HG02678 (cell line): Measurements from ENCODE around the gene IGSF23.
"Not testable (repeated sequence)": the region's sequence is repeated elsewhere in the genome, so short reads cannot be mapped to it uniquely, and the experiment has no call there.

Experiments used
- ATAC-seq: cut with Tn5 transposase; IDR thresholded peaks from one replicate; pipeline ENCODE4 v1.9.1; 2021; ENCODE audit warnings: mild to moderate bottlenecking, moderate library complexity; ENCODE audit not compliant: unreplicated experiment

Gene IGSF23

GRCh38 chr19:44587963-44588770, 25.2 kb upstream of the IGSF23 start:
- no peak for ATAC-seq

- no peak for ATAC-seq
Observed at GRCh38 chr19:44588771-44589112, 24.6 kb upstream of the IGSF23 start.

GRCh38 chr19:44590245-44591059, 22.9 kb upstream of the IGSF23 start:
- ATAC-seq = no peak

- ATAC-seq = not testable (repeated sequence)
Observed at GRCh38 chr19:44591340-44591993, 21.9 kb upstream of the IGSF23 start.

GRCh38 chr19:44592451-44592890, 20.9 kb upstream of the IGSF23 start:
- no peak for ATAC-seq

- ATAC-seq = no peak
Observed at GRCh38 chr19:44593294-44593693, 20.1 kb upstream of the IGSF23 start.

- ATAC-seq = not testable (repeated sequence)
Observed at GRCh38 chr19:44593866-44594266, 19.5 kb upstream of the IGSF23 start.

GRCh38 chr19:44596428-44597130, 16.8 kb upstream of the IGSF23 start:
- ATAC-seq = no peak

- no peak for ATAC-seq
Observed at GRCh38 chr19:44597131-44597491, 16.3 kb upstream of the IGSF23 start.

GRCh38 chr19:44598355-44598754, 15.0 kb upstream of the IGSF23 start:
- ATAC-seq = no peak

- no peak for ATAC-seq
Observed at GRCh38 chr19:44598880-44599279, 14.5 kb upstream of the IGSF23 start.

- ATAC-seq = no peak
Observed at GRCh38 chr19:44600466-44600865, 12.9 kb upstream of the IGSF23 start.

GRCh38 chr19:44602081-44602480, 11.3 kb upstream of the IGSF23 start:
- ATAC-seq = no peak

GRCh38 chr19:44603201-44603945, 10.0 kb upstream of the IGSF23 start:
- no peak for ATAC-seq

GRCh38 chr19:44604241-44604640, 9.1 kb upstream of the IGSF23 start:
- ATAC-seq = no peak

- no peak for ATAC-seq
Observed at GRCh38 chr19:44605547-44605946, 7.8 kb upstream of the IGSF23 start.

GRCh38 chr19:44607049-44607448, 6.3 kb upstream of the IGSF23 start:
- no peak for ATAC-seq

GRCh38 chr19:44607917-44608316, 5.4 kb upstream of the IGSF23 start:
- ATAC-seq = no peak

- no peak for ATAC-seq
Observed at GRCh38 chr19:44608391-44608821, 5.0 kb upstream of the IGSF23 start.

- no peak for ATAC-seq
Observed at GRCh38 chr19:44609219-44609618, 4.1 kb upstream of the IGSF23 start.
